NCI-H1048 (cell line): Measurements from ENCODE around the gene ARHGAP22.

ENCODE experiments used
- DNase-seq: peaks from one replicate; lab custom pipeline; 2025; lab: John Stamatoyannopoulos, UW

Gene ARHGAP22

DNA sequence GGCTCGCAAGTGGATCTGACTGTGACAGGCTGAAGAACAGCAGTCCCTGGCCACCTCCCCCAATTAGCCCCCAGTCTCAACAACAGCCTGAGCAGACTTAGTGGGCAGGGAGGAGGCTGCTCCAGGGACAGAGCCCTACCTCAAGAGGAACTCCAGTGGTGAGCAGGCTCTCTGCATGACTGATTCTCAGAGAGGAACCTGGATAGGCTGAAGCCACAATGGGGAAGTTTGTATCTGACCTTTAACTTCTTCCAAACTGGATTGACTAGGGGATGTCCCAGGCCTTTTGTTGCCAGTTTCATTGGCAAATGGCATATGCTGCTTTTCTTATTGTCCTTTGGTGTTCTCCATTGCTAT is 93.0 kb downstream of the ARHGAP22 start:
- DNase-seq, result no peak

DNA sequence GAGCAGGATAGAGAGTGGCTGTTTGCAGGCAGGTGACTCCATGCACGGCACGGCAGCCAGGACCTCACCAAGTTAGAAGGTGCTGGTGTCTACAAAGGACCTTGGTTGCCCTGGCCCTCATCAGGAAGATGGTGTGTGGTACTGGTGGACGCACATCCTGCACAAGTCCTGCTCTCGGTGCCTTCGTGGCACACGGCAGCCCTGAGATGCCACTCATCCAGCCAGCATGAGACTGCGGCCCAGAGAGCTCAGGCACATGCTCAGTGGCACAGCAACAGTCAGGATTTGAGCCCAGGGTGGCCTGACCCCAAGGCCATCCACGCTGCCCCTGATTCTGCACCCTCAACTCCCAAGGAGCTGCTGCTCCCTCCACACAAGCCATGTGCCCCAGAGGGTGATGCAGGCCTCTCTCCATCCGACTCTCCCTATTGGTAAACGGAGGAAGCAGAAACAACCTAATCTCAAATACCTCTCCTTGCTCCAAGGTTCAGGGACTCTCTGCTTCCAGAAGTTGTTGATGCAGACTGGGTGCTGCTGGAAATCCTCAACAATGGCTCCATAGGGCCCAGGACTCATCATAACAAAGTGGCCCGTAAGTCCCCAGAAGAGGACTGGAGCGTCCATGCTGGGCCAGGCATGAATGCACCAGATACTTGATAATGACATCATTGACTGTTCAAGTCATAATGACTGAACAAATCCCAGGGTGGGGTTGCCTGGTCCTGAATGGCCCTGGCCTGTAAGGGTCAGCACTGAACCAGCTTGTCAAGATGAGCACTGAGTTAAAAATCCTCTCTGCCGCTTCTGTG is 93.6 kb downstream of the ARHGAP22 start:
- no peak for DNase-seq

GRCh38 chr10:48509974-48510692 is 94.7 kb downstream of the ARHGAP22 start:
- no peak for DNase-seq

DNA sequence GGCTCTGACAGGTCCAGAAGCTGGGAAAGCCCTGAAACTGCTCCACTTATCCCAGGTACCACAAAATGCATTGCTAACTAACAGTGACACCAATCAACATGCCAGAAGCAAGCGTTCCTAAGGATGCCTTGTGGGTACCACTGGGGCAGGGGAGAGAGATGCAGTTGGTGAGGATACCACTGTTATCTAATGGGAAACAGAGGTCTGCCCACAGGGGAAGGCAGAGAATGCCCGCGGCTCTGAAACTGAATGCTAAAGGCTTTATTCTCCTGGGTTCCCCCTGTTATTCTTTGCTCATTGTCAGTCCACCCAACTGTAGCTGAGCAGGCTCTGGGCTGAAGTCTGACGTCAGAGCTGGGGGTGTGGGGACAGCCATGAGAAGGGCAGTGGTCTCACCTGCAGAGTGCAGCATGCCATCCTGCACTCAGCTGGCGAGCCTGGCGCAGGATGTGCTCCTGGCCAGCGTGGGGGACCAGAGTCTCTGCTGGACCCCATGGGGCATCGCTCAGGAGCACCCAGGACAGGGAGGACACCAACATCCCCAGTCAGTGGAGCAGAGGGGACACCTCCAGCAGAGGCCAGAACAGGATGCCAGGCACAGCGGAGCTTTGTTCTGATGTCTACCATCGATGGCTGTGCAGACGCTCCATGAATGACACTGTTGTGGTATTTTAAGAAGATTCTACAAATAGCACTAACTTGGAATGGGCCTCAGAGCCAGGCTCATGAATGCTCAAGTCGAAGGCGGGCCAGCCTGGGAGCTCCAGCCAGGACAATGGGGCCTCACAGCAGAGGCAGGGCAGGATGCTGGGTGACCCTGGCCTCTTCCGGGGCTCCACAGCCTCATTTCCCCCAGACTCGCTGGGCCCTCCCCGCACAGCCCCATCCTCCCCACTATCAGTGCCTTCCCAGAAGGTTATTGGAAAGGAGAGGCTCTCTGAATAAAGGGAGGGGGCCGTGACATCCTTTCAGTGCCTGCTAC is 95.8 kb downstream of the ARHGAP22 start:
- DNase-seq, result no peak

GRCh38 chr10:48507933-48508790 is 96.7 kb downstream of the ARHGAP22 start:
- DNase-seq, result no peak

DNA sequence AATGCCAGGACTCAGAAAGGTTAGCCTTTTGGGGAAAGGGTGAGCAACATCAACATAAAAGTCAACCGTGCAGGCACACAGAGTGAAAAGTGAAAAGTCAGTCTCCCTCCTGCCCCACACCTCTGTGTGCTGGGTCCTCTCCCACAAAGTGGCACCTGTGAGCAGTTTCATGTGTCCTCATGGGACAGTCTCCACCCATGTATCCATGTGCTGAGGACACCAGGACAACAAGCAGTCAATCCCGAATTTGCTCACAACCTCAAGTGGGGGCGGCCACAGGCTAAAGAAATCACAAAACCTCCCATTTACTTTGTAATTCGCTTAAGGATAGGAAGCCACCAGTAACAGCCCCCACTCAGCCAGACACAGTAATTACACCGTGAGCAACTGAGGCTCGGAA is 97.4 kb downstream of the ARHGAP22 start:
- DNase-seq, result no peak

DNA sequence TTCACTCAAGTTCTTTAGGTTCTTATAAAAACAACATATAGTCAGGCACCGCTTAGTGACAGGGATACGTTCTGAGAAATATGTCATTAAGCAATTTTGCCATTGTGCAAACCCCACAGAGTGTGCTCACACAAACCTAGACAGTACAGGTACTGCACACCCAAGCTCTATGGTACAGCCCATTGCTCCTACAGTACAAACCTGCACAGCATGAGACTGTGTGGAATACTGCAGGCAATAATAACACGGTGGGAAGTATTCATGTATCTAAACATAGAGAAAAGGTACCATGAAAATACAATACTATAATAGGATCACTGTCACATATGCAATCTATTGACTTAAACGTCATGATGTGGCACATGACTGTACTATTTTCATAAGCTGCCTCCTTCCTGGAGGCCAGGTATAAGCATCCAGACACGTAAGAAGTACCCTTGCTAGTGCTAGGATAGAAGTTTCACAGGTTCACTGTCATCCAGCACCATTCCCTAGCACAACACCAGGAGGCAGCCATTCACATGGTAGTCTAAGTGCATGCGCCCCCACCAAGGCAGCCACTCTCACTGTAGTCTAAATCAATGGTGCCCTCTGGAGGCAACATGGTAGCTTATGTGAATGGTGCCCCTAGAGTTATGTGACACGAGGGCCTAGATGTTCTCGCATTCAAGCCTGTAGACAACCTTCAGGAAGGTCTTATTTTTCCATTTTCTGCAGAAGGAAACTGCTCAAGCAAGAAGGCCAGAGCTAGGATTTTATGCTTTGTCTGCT is 98.5 kb downstream of the ARHGAP22 start:
- no peak for DNase-seq

- no peak for DNase-seq
Observed at GRCh38 chr10:48505394-48506112, 99.3 kb downstream of the ARHGAP22 start.

DNA sequence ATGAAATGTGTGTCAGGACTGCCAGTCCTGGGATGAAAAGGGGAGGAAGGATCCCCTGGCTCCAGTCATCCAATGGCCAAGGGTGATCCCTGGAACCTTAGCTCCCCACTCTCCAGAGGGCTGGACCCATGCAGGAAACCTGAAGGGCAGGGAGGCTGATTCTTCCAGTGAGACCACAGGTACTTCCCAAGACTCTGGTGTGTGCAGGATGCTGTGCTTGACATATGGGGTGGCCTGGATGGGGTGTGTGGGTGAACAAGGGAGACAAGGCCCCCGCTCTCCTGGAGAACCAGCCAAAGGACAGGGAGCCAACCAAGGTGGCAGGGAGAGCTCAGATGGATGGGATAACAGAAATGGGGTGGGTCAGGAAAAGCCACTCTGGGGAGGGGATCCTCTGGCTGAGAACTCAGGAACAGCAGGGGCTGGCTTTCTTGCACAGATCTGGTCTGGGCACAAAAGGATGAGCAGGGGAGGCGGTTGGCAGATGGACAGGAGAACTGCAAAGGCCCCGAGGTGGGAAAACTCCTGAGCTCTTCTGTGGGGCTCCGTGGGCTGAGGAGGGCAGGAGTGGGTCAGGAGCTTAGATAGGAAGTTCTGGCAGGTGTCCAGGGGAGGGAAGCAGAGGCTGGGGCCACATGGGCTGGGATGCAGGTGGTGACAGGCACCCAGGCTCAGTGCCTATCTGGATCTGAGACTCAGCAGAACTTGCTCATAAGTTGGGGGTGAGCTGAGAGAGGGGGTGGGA is 100.6 kb downstream of the ARHGAP22 start:
- DNase-seq, result no peak

DNA sequence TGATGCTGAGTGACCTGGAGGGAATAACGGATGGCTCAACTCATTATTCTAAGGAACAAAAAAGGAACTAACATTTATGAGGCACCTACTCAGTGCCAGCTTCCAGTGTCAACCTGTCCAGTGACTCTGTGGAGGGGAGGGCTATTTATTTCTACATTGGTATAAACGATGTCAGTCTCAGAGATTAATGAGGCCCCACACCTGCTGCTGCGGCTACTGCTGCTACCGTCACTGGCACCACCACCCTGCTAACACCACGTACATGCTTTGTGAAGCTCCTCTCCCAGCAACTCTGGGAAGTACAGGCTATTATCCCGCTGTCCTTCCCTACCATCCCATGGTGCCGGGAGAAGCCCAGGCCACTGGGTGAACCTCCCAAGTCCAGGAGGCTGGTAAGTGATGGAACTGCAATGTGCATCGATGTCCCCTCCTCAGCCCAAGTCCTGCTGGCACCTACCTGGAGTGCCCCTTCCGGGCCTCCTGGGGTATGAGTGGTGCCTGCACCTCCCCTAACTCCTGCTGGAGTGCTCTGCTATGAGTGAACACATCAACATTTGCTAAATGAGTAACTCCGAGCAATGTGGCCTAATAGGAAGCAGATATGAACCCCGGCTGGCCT is 101.5 kb downstream of the ARHGAP22 start:
- no peak for DNase-seq

DNA sequence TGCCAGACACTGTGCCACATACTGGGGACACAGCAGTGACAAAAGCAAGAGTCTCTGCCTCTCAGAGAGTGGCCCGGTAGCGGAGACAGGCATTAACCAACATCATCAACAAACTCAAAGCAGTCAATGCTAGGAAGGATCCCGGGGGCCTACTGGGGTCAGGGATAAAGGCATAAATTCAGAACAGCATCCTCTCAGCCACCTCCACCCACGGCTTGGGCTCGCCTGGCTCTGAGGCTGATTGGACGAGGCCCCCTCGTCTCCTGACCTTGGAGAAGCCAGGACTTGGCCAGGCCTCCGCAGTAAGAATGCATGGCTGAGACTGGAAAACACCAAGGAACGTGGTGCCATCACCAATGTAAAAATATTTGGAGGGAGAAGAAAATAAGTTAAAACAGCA is 102.1 kb downstream of the ARHGAP22 start:
- no peak for DNase-seq

- DNase-seq, result no peak
Observed at GRCh38 chr10:48501787-48502771, 102.8 kb downstream of the ARHGAP22 start.

DNA sequence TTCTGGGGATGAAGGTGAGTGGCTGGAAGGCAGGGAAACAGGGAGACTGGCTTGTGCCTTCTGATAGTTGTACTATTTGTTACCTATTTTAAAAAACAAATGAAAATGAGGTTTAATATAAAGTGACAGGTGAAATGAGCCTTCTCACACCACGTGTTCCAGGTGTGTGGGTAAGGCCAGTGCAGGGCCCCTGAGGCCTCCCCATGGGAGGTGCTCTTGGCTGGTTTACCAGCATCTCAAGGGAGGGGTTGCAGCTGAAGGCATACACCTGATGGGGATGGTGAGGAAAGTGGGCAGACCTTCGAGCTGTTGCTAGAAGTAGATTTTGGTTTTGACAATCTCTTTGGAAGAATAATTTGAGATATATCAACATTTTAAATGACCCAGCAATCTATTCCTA is 103.6 kb downstream of the ARHGAP22 start:
- no peak for DNase-seq

GRCh38 chr10:48500771-48501170 is 104.1 kb downstream of the ARHGAP22 start:
- no peak for DNase-seq

DNA sequence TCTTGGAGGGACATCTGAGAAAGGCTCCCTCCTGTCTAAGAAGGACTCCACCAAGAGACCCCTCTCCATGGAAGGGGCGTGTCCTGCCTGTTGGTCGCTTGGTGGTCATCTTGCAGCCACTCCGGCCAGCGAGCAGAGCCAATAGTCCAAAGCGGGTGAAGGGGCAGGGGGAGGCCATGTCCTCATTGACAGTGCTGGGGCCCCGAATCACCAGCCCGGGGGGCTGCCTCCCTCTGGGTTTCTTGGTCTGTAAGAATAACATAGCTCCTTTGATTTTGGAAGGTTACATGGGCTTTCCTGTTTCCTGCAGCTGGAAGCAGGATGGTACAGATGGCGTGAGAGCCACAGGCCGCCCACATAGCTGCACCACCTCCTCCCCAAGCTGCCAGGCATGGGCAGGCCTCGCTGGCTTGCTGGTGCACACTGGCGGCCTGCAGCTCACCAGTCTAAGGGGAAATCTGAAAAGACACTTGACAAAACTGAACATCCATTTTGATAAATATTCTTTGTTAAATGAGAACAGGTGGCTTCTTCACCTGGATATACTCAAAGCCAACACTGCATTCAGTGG is 105.8 kb downstream of the ARHGAP22 start:
- no peak for DNase-seq

- DNase-seq, result no peak
Observed at GRCh38 chr10:48497780-48498770, 106.8 kb downstream of the ARHGAP22 start.
